HepG2 (cell line): ENCODE results near the gene SLC4A9. TPM values are rescaled to one million over a fixed set of nuclear protein-coding genes. Genes with fewer than 3 reads are reported as not detected.

Experiments
- ARNT ChIP-seq: fragments of 450-650 bp; IDR thresholded peaks from 2 replicates; pipeline ENCODE4 v1.6.1; 2017
- ATF2 ChIP-seq: sonication (generic); formaldehyde crosslinking; IDR thresholded peaks from 2 replicates; pipeline ENCODE4 v1.4.0; 2020; ENCODE audit warnings: missing genetic modification reagents
- CHD2 ChIP-seq: IDR thresholded peaks from 2 replicates; pipeline ENCODE4 v1.6.1; 2011; ENCODE audit warnings: low read depth, low read length, improper control_type of control experiment
- CREB3 ChIP-seq: sonication (generic); formaldehyde crosslinking; IDR thresholded peaks from 2 replicates; pipeline ENCODE4 v1.5.0; 2020; ENCODE audit warnings: missing genetic modification reagents
- FOXJ3 ChIP-seq: sonication (generic); formaldehyde crosslinking; IDR thresholded peaks from 2 replicates; pipeline ENCODE4 v1.4.0; 2020; ENCODE audit warnings: missing genetic modification reagents, mild to moderate bottlenecking, borderline replicate concordance
- MBD4 ChIP-seq: IDR thresholded peaks from 2 replicates; pipeline ENCODE4 v1.6.1; 2012; ENCODE audit warnings: low read length, inconsistent platforms, borderline replicate concordance
- NR2F6 ChIP-seq, 2 experiments: IDR thresholded peaks; 2 replicates each; pipeline ENCODE4 v1.6.1; 2016; ENCODE audit warnings: antibody characterized with exemption in 1 of 2, mild to moderate bottlenecking in 1 of 2
- PAWR ChIP-seq: sonication (generic); formaldehyde crosslinking; IDR thresholded peaks from 2 replicates; pipeline ENCODE4 v1.4.0; 2020; ENCODE audit warnings: missing genetic modification reagents, mild to moderate bottlenecking, borderline replicate concordance
- SIN3A ChIP-seq: IDR thresholded peaks from 2 replicates; pipeline ENCODE4 v1.6.1; 2011; ENCODE audit warnings: low read depth, mild to moderate bottlenecking, control low read depth, low read length, borderline replicate concordance
- SIN3B ChIP-seq: fragments of 150-350 bp; IDR thresholded peaks from 2 replicates; pipeline ENCODE4 v1.6.1; 2014; ENCODE audit warnings: low read length
- SP2 ChIP-seq: sonication (generic); formaldehyde crosslinking; IDR thresholded peaks from 2 replicates; pipeline ENCODE4 v1.5.1; 2020; ENCODE audit warnings: mild to moderate bottlenecking, missing genetic modification reagents
- TCF12 ChIP-seq, 2 experiments: fragments of 450-650 bp in 1 of 2; sonication (generic) in 1 of 2; formaldehyde crosslinking in 1 of 2; IDR thresholded peaks; 2 replicates each; pipeline versions ENCODE4 v1.6.1 to v1.8.0; 2017 to 2022; ENCODE audit warnings: antibody characterized with exemption in 1 of 2, mild to moderate bottlenecking in 1 of 2, missing genetic modification reagents in 1 of 2, moderate library complexity in 1 of 2
- ZBTB33 ChIP-seq: sonication (generic); formaldehyde crosslinking; IDR thresholded peaks from 2 replicates; pipeline ENCODE4 v1.4.0; 2020; ENCODE audit warnings: missing genetic modification reagents
- ZHX1 ChIP-seq: sonication (generic); formaldehyde crosslinking; IDR thresholded peaks from 2 replicates; pipeline ENCODE4 v1.8.1; 2022; ENCODE audit warnings: low read depth, mild to moderate bottlenecking, missing genetic modification reagents
- ZMAT5 ChIP-seq: sonication (generic); formaldehyde crosslinking; IDR thresholded peaks from 2 replicates; pipeline ENCODE4 v1.5.0; 2020; ENCODE audit warnings: mild to moderate bottlenecking, low read depth, missing genetic modification reagents, borderline replicate concordance
- ZNF546 ChIP-seq: sonication (generic); formaldehyde crosslinking; conservative IDR thresholded peaks from 2 replicates; pipeline ENCODE4 v1.8.1; 2023; ENCODE audit warnings: mild to moderate bottlenecking, missing genetic modification reagents
- ZNF567 ChIP-seq: sonication (generic); formaldehyde crosslinking; IDR thresholded peaks from 2 replicates; pipeline ENCODE4 v1.8.1; 2023; ENCODE audit warnings: mild to moderate bottlenecking, missing genetic modification reagents, borderline replicate concordance
- ZNF772 ChIP-seq: sonication (generic); formaldehyde crosslinking; IDR thresholded peaks from 2 replicates; pipeline ENCODE4 v1.5.0; 2020; ENCODE audit warnings: mild to moderate bottlenecking, missing genetic modification reagents
- polyA plus RNA-seq, 8 experiments: library from polyadenylated mRNA; depleted of rRNA in 3 of 8; stranded (reverse) in 7 of 8; unstranded in 1 of 8; fragments of >200 nt; fragmentation: Illumina TruSeq in 4 of 8; extraction: Trizol in 4 of 8; gene quantifications; 2 replicates each; pipeline versions ENCODE4 v1.2.1 to v1.2.3, GENCODE V29; 2011 to 2016; ENCODE audit warnings: low read depth in 4 of 8, missing spikeins in 1 of 8, mixed read lengths in 1 of 8; ENCODE audit not compliant: insufficient read depth in 1 of 8
- total RNA-seq, 5 experiments: library from RNA; depleted of rRNA; stranded (reverse); fragments of >200 nt; fragmentation: Illumina TruSeq; extraction: Trizol; gene quantifications; 2 replicates each; pipeline ENCODE4 v1.2.3, GENCODE V29; 2016; ENCODE audit warnings: low read depth in 1 of 5

SLC4A9 gene
- total and polyA plus RNA-seq, 2 of the 13 experiments (the other 11 are each of a cell fraction or from before 2014, with no cell fraction given) = not detected

GRCh38 chr5:140401362-140402257 is 41.6 kb downstream of the SLC4A9 start, which contains the start of gene ANKHD1 (continued):
- TF ChIP-seq ATF2 (peak; percentile 60; the same call in 1 of the 2 replicates), ZBTB33 (CRISPR knock-in tag) (no peak; the same call in 1 of the 2 replicates), MBD4 (no peak), CHD2 (peak; percentile 78; the same call in 1 of the 2 replicates), PAWR (CRISPR knock-in tag) (peak; percentile 91; the same call in 1 of the 2 replicates), ZNF546 (CRISPR knock-in tag) (no peak), CREB3 (CRISPR knock-in tag) (no peak; the same call in 1 of the 2 replicates), ZMAT5 (CRISPR knock-in tag) (no peak), ZNF772 (CRISPR knock-in tag) (no peak), SIN3A (peak; percentile 69; the same call in 1 of the 2 replicates), FOXJ3 (CRISPR knock-in tag) (no peak), SP2 (CRISPR knock-in tag) (peak; percentile 93), ARNT (no peak), ZNF567 (no peak), NR2F6 (IDR thresholded peaks at IDR 0.05) (peak; percentile 35; the same call in 1 of the 2 replicates), NR2F6 (CRISPR knock-in tag; IDR thresholded peaks at IDR 0.05) (no peak; the same call in 1 of the 2 replicates), ZHX1 (CRISPR knock-in tag) (0 out of 2 replicates have a peak, but pooled peaks have one; percentile 27), SIN3B (no peak), TCF12 (IDR thresholded peaks at IDR 0.05) (no peak), TCF12 (CRISPR knock-in tag; IDR thresholded peaks at IDR 0.05) (no peak)
